CD14-positive monocyte (primary cell): ENCODE data around the gene ASCC3. TPM values are rescaled to one million over a fixed set of nuclear protein-coding genes. Genes with fewer than 3 reads are reported as not detected.

Experiments
- DNase-seq, 3 donors: peaks; one replicate each; pipeline ENCODE4 v3.0.0-alpha.2; 2011 to 2022
- H2AFZ ChIP-seq: 2 replicates; pipeline ENCODE4 v1.6.0; 2012; ENCODE audit warnings: mild to moderate bottlenecking, low read depth, low read length, inconsistent platforms; ENCODE audit not compliant: insufficient read depth, poor library complexity, severe bottlenecking
- H3K27ac ChIP-seq, 2 donors: 1 replicate in 1 of 2; 2 replicates in 1 of 2; pipeline ENCODE4 v1.5.1; 2012 to 2013; ENCODE audit warnings: low read length in 2 of 2, control low read depth in 1 of 2, inconsistent platforms in 1 of 2, low read depth in 1 of 2, mild to moderate bottlenecking in 1 of 2
- H3K27me3 ChIP-seq, 2 donors: one replicate each; pipeline versions ENCODE4 v1.6.0 to v1.6.1; 2011 to 2013; ENCODE audit warnings: low read length in 2 of 2; ENCODE audit not compliant: control insufficient read depth in 2 of 2, insufficient read depth in 2 of 2
- H3K36me3 ChIP-seq, 2 donors: replicated peaks in 1 of 2; 1 replicate in 1 of 2; 2 replicates in 1 of 2; pipeline versions ENCODE4 v1.5.1 to v1.6.1; 2012 to 2013; ENCODE audit warnings: low read length in 2 of 2, control low read depth in 1 of 2, inconsistent platforms in 1 of 2, mild to moderate bottlenecking in 1 of 2; ENCODE audit not compliant: insufficient read depth in 2 of 2, control insufficient read depth in 1 of 2
- H3K4me1 ChIP-seq, 2 donors: 1 replicate in 1 of 2; 2 replicates in 1 of 2; pipeline versions ENCODE4 v1.5.1 to v1.6.1; 2012 to 2013; ENCODE audit warnings: low read length in 2 of 2, control low read depth in 1 of 2, inconsistent platforms in 1 of 2, mild to moderate bottlenecking in 1 of 2, moderate library complexity in 1 of 2; ENCODE audit not compliant: insufficient read depth in 2 of 2, control insufficient read depth in 1 of 2
- H3K4me2 ChIP-seq: replicated peaks from 2 replicates; pipeline ENCODE3; 2012; ENCODE audit warnings: low read length, moderate library complexity, mild to moderate bottlenecking; ENCODE audit not compliant: poor library complexity, severe bottlenecking; ENCODE audit errors: extremely low read depth
- H3K4me3 ChIP-seq, 3 experiments: fragments of 200-600 bp in 1 of 3; sonication (generic) in 1 of 3; replicated peaks in 1 of 3; 1 replicate in 2 of 3; 2 replicates in 1 of 3; pipeline ENCODE4 v1.5.1; 2011 to 2013; ENCODE audit warnings: low read length in 3 of 3, mild to moderate bottlenecking in 3 of 3, control low read depth in 2 of 3, low read depth in 2 of 3, inconsistent platforms in 1 of 3, moderate library complexity in 1 of 3
- H3K79me2 ChIP-seq: 2 replicates; pipeline ENCODE4 v1.6.0; 2012; ENCODE audit warnings: mild to moderate bottlenecking, control low read depth, inconsistent platforms, low read length, moderate library complexity; ENCODE audit not compliant: insufficient read depth
- H3K9ac ChIP-seq: 2 replicates; pipeline ENCODE4 v1.6.0; 2017; ENCODE audit warnings: low read length, mild to moderate bottlenecking; ENCODE audit not compliant: insufficient read depth, poor library complexity, severe bottlenecking
- H3K9me3 ChIP-seq, 2 donors: replicated peaks in 1 of 2; 1 replicate in 1 of 2; 2 replicates in 1 of 2; pipeline versions ENCODE4 v1.5.1 to v1.6.1; 2012 to 2013; ENCODE audit warnings: low read length in 2 of 2, control low read depth in 1 of 2; ENCODE audit not compliant: control insufficient read depth in 1 of 2, insufficient read depth in 1 of 2
- H4K20me1 ChIP-seq: 2 replicates; pipeline ENCODE4 v1.6.0; 2012; ENCODE audit warnings: mild to moderate bottlenecking, low read length, control low read depth, moderate library complexity; ENCODE audit not compliant: insufficient read depth
- H3K27ac Mint-ChIP-seq, 7 donors: one replicate each; pipeline ENCODE4 v1.8.0; 2020; ENCODE audit warnings: mild to moderate bottlenecking in 7 of 7, mixed read lengths in 7 of 7, moderate library complexity in 6 of 7, inconsistent platforms in 2 of 7
- H3K27me3 Mint-ChIP-seq, 3 donors: one replicate each; pipeline ENCODE4 v1.8.0; 2021 to 2022; ENCODE audit warnings: low read depth in 3 of 3, mild to moderate bottlenecking in 3 of 3, mixed read lengths in 3 of 3, moderate library complexity in 3 of 3, inconsistent platforms in 1 of 3
- H3K36me3 Mint-ChIP-seq, 2 donors: one replicate each; pipeline ENCODE4 v1.8.0; 2020; ENCODE audit warnings: mixed read lengths in 2 of 2, inconsistent platforms in 1 of 2, mild to moderate bottlenecking in 1 of 2
- H3K4me1 Mint-ChIP-seq: one replicate; pipeline ENCODE4 v1.8.0; 2020; ENCODE audit warnings: mild to moderate bottlenecking, mixed read lengths
- H3K4me3 Mint-ChIP-seq, 2 donors: one replicate each; pipeline ENCODE4 v1.8.0; 2020; ENCODE audit warnings: mild to moderate bottlenecking in 2 of 2, mixed read lengths in 2 of 2, moderate library complexity in 1 of 2
- H3K9me3 Mint-ChIP-seq, 7 donors: one replicate each; pipeline ENCODE4 v1.8.0; 2020 to 2022; ENCODE audit warnings: mixed read lengths in 7 of 7, mild to moderate bottlenecking in 6 of 7, moderate library complexity in 6 of 7, inconsistent platforms in 2 of 7
- CTCF ChIP-seq: fragments of 200-600 bp; IDR thresholded peaks from one replicate; pipeline ENCODE4 v1.8.0; 2022; ENCODE audit warnings: antibody characterized with exemption, mild to moderate bottlenecking
- WGBS: methylation state at CpG from one replicate; pipeline ENCODE4 v1.1.5; 2013; ENCODE audit warnings: missing lambda C conversion rate; ENCODE audit not compliant: insufficient coverage; 5-methylcytosine and 5-hydroxymethylcytosine counted together
- intact Hi-C, 2 donors: fragments of 100-400 bp; cut with micrococcal nuclease; formaldehyde crosslinking; loops; one replicate each; pipeline versions ENCODE4 v1.15.0 to v1.15.1; 2023
- polyA plus RNA-seq, 3 donors: library from polyadenylated mRNA; depleted of rRNA in 1 of 3; unstranded in 2 of 3; stranded (reverse) in 1 of 3; fragments of 300-500 nt in 2 of 3; fragments of >200 nt in 1 of 3; fragmentation: Illumina TruSeq in 2 of 3; gene quantifications; 1 replicate in 2 of 3; 2 replicates in 1 of 3; pipeline ENCODE4 v1.2.3, GENCODE V29; 2012 to 2021

Gene ASCC3
- polyA plus RNA-seq, 3 donors = 6.4 to 12.9 (median 10.6) TPM

DNA sequence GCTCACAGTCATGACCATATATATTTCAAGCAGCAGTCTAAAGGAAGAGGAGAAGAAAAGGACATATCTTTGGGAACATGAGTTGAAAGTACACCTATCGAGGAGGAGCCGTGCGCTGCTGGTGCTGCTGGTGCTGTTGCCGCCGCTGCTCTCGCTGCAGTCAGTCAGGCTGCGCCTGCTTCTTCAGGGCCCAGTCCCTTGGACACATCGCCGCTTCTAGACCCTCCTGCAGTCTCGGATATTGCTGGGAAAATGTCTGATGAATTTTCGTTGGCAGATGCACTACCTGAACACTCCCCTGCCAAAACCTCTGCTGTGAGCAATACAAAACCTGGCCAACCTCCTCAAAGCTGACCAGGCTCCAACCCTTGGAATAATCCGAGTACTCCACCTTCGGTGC, 8.2 kb upstream of the ASCC3 start:
- Histone ChIP-seq H3K4me1 (no peaks in the 10 kb centered on the region), H3K79me2 (no peaks in the 10 kb centered on the region), H3K36me3 (no peaks in the 10 kb centered on the region), H4K20me1 (no peaks in the 10 kb centered on the region), H3K9me3 (no peaks in the 10 kb centered on the region), H3K9ac (no peak overlapping the region), H3K27ac (no peak overlapping the region), H3K4me3 (no peak overlapping the region), H3K27me3 (no peaks in the 10 kb centered on the region), H2AFZ (no peak overlapping the region), H3K4me2 (no peak overlapping the region)
- peaks cover 0 to 7% (median 0%) of the 10 kb centered on the region in 7 donors for H3K9me3 Mint-ChIP-seq
- no peak overlapping the region for H3K27ac Mint-ChIP-seq
- no peak for DNase-seq
- no peaks in the 10 kb centered on the region for H3K4me1 Mint-ChIP-seq
- H3K4me3 Mint-ChIP-seq = no peak overlapping the region
- no peak for TF ChIP-seq CTCF
- H3K36me3 Mint-ChIP-seq = no peaks in the 10 kb centered on the region
- intact Hi-C loops = loop anchor here in 1 of 2 donors (2.0 kb wide), 1 partner anchor 37 kb away; no protein-coding TSS in a partner anchor
- H3K27me3 Mint-ChIP-seq = peaks cover 0 to 7% (median 1%) of the 10 kb centered on the region in 3 donors
- WGBS = 96% methylated on average over 13 of the region's 13 CpGs

- intact Hi-C loops = no loop called here
- no peak for TF ChIP-seq CTCF
- Mint-ChIP-seq H3K4me3 (no peak overlapping the region), H3K4me1 (peaks cover 8% of the 10 kb centered on the region), H3K27ac (no peak overlapping the region), H3K36me3 (no peaks in the 10 kb centered on the region), H3K27me3 (peaks cover 0 to 3% (median 1%) of the 10 kb centered on the region in 3 donors), H3K9me3 (peaks cover 0 to 2% (median 0%) of the 10 kb centered on the region in 7 donors)
- no peak overlapping the region for H2AFZ ChIP-seq
- H3K27me3 ChIP-seq = no peaks in the 10 kb centered on the region
- no CpG with 5 or more reads among the region's 1 CpG for WGBS
- H3K79me2 ChIP-seq = peaks cover under 1% of the 10 kb centered on the region
- H3K36me3 ChIP-seq = no peaks in the 10 kb centered on the region
- no peak overlapping the region for H3K9ac ChIP-seq
- DNase-seq = no peak
- no peak overlapping the region for H3K27ac ChIP-seq
- peaks cover 8 to 9% of the 10 kb centered on the region in 2 donors for H3K4me1 ChIP-seq
- no peak overlapping the region for H3K4me2 ChIP-seq
- H3K4me3 ChIP-seq = no peak overlapping the region
- H4K20me1 ChIP-seq = no peaks in the 10 kb centered on the region
- H3K9me3 ChIP-seq = no peaks in the 10 kb centered on the region
Measured at GRCh38 chr6:100886076-100886475, 4.9 kb upstream of the ASCC3 start.
